ENCODE measurements around the gene GCA. TPM values are rescaled to one million over a fixed set of nuclear protein-coding genes. Genes with fewer than 3 reads are reported as not detected.
A peak's percentile ranks its signal among the peaks of the same experiment; 100 is the strongest.

GCA gene
- total RNA-seq, 2 experiments from 2014 or later, result 3.9 to 5.0 TPM

- H3K36me3 ChIP-seq (ENCODE audit: insufficient read depth, low read length), result peaks cover 10% of the 10 kb centered on the region
- peaks cover 17% of the 10 kb centered on the region for H3K4me1 ChIP-seq (ENCODE audit: insufficient read depth, low read length)
- no peaks in the 10 kb centered on the region for H3K9me3 ChIP-seq (ENCODE audit: control insufficient read depth in 1 of 2, insufficient read depth in 1 of 2, low read length in 2 of 2)
- intact Hi-C loops (cut with DNase I, micrococcal nuclease), result no loop called here
- no peaks in the 10 kb centered on the region for H3K27me3 ChIP-seq (ENCODE audit: control insufficient read depth in 1 of 2, insufficient read depth in 2 of 2, low read length in 2 of 2)
- ATAC-seq (ENCODE audit: poor library complexity), result no peak
- H3K4me3 ChIP-seq (ENCODE audit: low read length), result no peak overlapping the region
- no peak for DNase-seq
- Mint-ChIP-seq H3K4me3 (no peak overlapping the region), H3K9me3 (no peaks in the 10 kb centered on the region), H3K27me3 (no peaks in the 10 kb centered on the region), H3K27ac (no peak overlapping the region), H3K36me3 (ENCODE audit: low read depth) (peaks cover 41% of the 10 kb centered on the region), H3K4me1 (ENCODE audit: low read depth) (peaks cover 72% of the 10 kb centered on the region)
- CTCF ChIA-PET, result interaction anchor here (0.8 to 4.4 kb wide), 3 partner anchors 12 to 15 kb away, joined by 3 to 21 read pairs (median 3); no protein-coding TSS in a partner anchor
- POLR2A ChIA-PET, result no interaction called here
- TF ChIP-seq CTCF (IDR thresholded peaks at IDR 0.05), result no peak
- H3K27ac ChIP-seq (ENCODE audit: low read depth in 1 of 2, low read length in 2 of 2), result no peak overlapping the region
Observed at GRCh38 chr2:162312853-162313252, 31.1 kb upstream of the GCA start.

- peak overlapping the region; percentile 99 for H3K27ac Mint-ChIP-seq
- H3K4me1 Mint-ChIP-seq (ENCODE audit: low read depth), result peaks cover 90% of the 10 kb centered on the region
- no peak for DNase-seq
- no peak for ATAC-seq (ENCODE audit: poor library complexity)
- no peaks in the 10 kb centered on the region for H3K9me3 Mint-ChIP-seq
- H3K36me3 ChIP-seq (ENCODE audit: insufficient read depth, low read length), result no peaks in the 10 kb centered on the region
- ChIA-PET POLR2A (no interaction called here), CTCF (interaction anchor here (1.1 to 1.4 kb wide), 2 partner anchors 15 to 18 kb away, joined by 3 to 7 read pairs; no protein-coding TSS in a partner anchor)
- no peak for TF ChIP-seq CTCF (IDR thresholded peaks at IDR 0.05)
- no peaks in the 10 kb centered on the region for H3K27me3 Mint-ChIP-seq
- intact Hi-C loops (cut with DNase I, micrococcal nuclease), result loop anchor here in 1 of 2 experiments (5.0 kb wide), 1 partner anchor 1004 kb away; no protein-coding TSS in a partner anchor
- peaks cover 26% of the 10 kb centered on the region for H3K36me3 Mint-ChIP-seq (ENCODE audit: low read depth)
- peaks cover 29% of the 10 kb centered on the region for H3K4me1 ChIP-seq (ENCODE audit: insufficient read depth, low read length)
- H3K4me3 ChIP-seq (ENCODE audit: low read length), result peak overlapping the region; percentile 90
- no peaks in the 10 kb centered on the region for H3K9me3 ChIP-seq (ENCODE audit: control insufficient read depth in 1 of 2, insufficient read depth in 1 of 2, low read length in 2 of 2)
- peak overlapping the region; percentile 98 for H3K4me3 Mint-ChIP-seq
- H3K27me3 ChIP-seq (ENCODE audit: control insufficient read depth in 1 of 2, insufficient read depth in 2 of 2, low read length in 2 of 2), result no peaks in the 10 kb centered on the region
- H3K27ac ChIP-seq (ENCODE audit: low read depth in 1 of 2, low read length in 2 of 2), result no peak overlapping the region
Observed at GRCh38 chr2:162315938-162316337, 28.0 kb upstream of the GCA start.

- TF ChIP-seq CTCF (IDR thresholded peaks at IDR 0.05), result no peak
- intact Hi-C loops (cut with DNase I, micrococcal nuclease), result loop anchor here in 1 of 2 experiments (5.0 kb wide), 1 partner anchor 1004 kb away; no protein-coding TSS in a partner anchor
- peak overlapping the region; percentile 98 for H3K4me3 Mint-ChIP-seq
- ChIA-PET CTCF (interaction anchor here (1.1 to 5.0 kb wide), 3 partner anchors 15 to 19 kb away, joined by 3 to 23 read pairs (median 7); no protein-coding TSS in a partner anchor), POLR2A (interaction anchor here (1.2 kb wide), 1 partner anchor 13 kb away, joined by 3 read pairs; no protein-coding TSS in a partner anchor)
- peak overlapping the region; percentile 99 for H3K27ac Mint-ChIP-seq
- no peak overlapping the region for H3K27ac ChIP-seq (ENCODE audit: low read depth in 1 of 2, low read length in 2 of 2)
- H3K27me3 ChIP-seq (ENCODE audit: control insufficient read depth in 1 of 2, insufficient read depth in 2 of 2, low read length in 2 of 2), result no peaks in the 10 kb centered on the region
- no peaks in the 10 kb centered on the region for H3K9me3 Mint-ChIP-seq
- no peaks in the 10 kb centered on the region for H3K9me3 ChIP-seq (ENCODE audit: control insufficient read depth in 1 of 2, insufficient read depth in 1 of 2, low read length in 2 of 2)
- H3K4me3 ChIP-seq (ENCODE audit: low read length), result peak overlapping the region; percentile 90
- H3K27me3 Mint-ChIP-seq, result no peaks in the 10 kb centered on the region
- peaks cover 90% of the 10 kb centered on the region for H3K4me1 Mint-ChIP-seq (ENCODE audit: low read depth)
- peaks cover 29% of the 10 kb centered on the region for H3K4me1 ChIP-seq (ENCODE audit: insufficient read depth, low read length)
- ATAC-seq (ENCODE audit: poor library complexity) (no peak), DNase-seq (peak in 1 of 14 experiments; percentile 11)
- no peaks in the 10 kb centered on the region for H3K36me3 ChIP-seq (ENCODE audit: insufficient read depth, low read length)
- H3K36me3 Mint-ChIP-seq (ENCODE audit: low read depth), result peaks cover 23% of the 10 kb centered on the region
Observed at GRCh38 chr2:162316590-162316989, 27.3 kb upstream of the GCA start.

Data from CD4-positive, alpha-beta T cell (primary cell).